ENCODE data around the gene LIME1. TPM values are rescaled to one million over a fixed set of nuclear protein-coding genes. Genes with fewer than 3 reads are reported as not detected.

The LIME1 gene
- total and polyA plus RNA-seq, 9 of the 15 experiments (the other 6 are each of a cell fraction or from before 2014, with no cell fraction given), result 0.11 to 17.1 (median 2.8) TPM; not detected in 2

GRCh38 chr20:63709149-63709527 lies 27.3 kb upstream of the LIME1 start (continued):
- TF ChIP-seq PKNOX1 (IDR thresholded peaks at IDR 0.05) (no peak), ILK (tag; IDR thresholded peaks at IDR 0.05; ENCODE audit: borderline replicate concordance, low read depth) (no peak), HDAC2 (IDR thresholded peaks at IDR 0.05) (no peak)

- peaks cover 13 to 41% of the 10 kb centered on the region in 2 experiments for H3K4me1 ChIP-seq (replicated peaks in 1 of 2; ENCODE audit: control insufficient read depth in 2 of 2, insufficient read depth in 2 of 2, low read length in 2 of 2)
- no peak overlapping the region for H3K4me2 ChIP-seq (ENCODE audit: insufficient read depth, low read length)
- intact Hi-C loops (cut with micrococcal nuclease), result no loop called here
- no peaks in the 10 kb centered on the region for H3K9me1 ChIP-seq (ENCODE audit: control insufficient read depth, insufficient read depth, low read length)
- DNase-seq (ENCODE audit: extremely low read depth in 1 of 4, low spot score in 3 of 4), result peak in 2 of 4 experiments; percentile 2 to 3
- peak overlapping the region in 1 of 2 experiments; percentile 58; a peak in 2 of 4 replicates for H3K9ac ChIP-seq (ENCODE audit: insufficient read depth in 1 of 2, low read depth in 2 of 2, low read length in 2 of 2)
- in situ Hi-C loops (cut with MboI), result loop anchor here (5.0 kb wide), 1 partner anchor 61 kb away; no protein-coding TSS in a partner anchor
- no peaks in the 10 kb centered on the region for H3K27me3 ChIP-seq (ENCODE audit: control insufficient read depth in 2 of 2, insufficient read depth in 2 of 2, low read length in 2 of 2)
- no peak for FAIRE-seq
- BruUV-seq (replicated peaks), result no TSS peak
- 80% methylated on average over 7 of the region's 12 CpGs for WGBS (ENCODE audit: insufficient coverage, low coverage, missing lambda C conversion rate)
- no peak for ATAC-seq
- H4K20me1 ChIP-seq (replicated peaks; ENCODE audit: control insufficient read depth, insufficient read depth, low read length), result peaks cover 17% of the 10 kb centered on the region
- H2AFZ ChIP-seq (ENCODE audit: low read depth, low read length), result no peak overlapping the region
- no peak overlapping the region for H3K4me3 ChIP-seq
- H3K79me2 ChIP-seq (ENCODE audit: control insufficient read depth, insufficient read depth, low read length), result peaks cover 66% of the 10 kb centered on the region
- ChIA-PET POLR2A (interaction anchor here (1.3 kb wide), 1 partner anchor 30 kb away, joined by 3 read pairs; no protein-coding TSS in a partner anchor), CTCF (ENCODE audit: low intra/inter-chr PET ratio) (no interaction called here)
- peaks cover 67% of the 10 kb centered on the region for H3K36me3 ChIP-seq (ENCODE audit: control insufficient read depth, insufficient read depth, low read length)
- peaks cover 11% of the 10 kb centered on the region; the same call in 1 of the 2 replicates for H3K9me3 ChIP-seq (replicated peaks; ENCODE audit: control insufficient read depth, insufficient read depth, low read depth, low read length)
- no peak overlapping the region for H3K27ac ChIP-seq (ENCODE audit: extremely low read depth, low read depth, low read length)
- TF ChIP-seq ZNF175 (CRISPR knock-in tag; IDR thresholded peaks at IDR 0.05; ENCODE audit: low read depth) (no peak), ZNF146 (CRISPR knock-in tag; IDR thresholded peaks at IDR 0.05; ENCODE audit: unreplicated experiment) (no peak), HNRNPH1 (optimal IDR thresholded peaks at IDR 0.05; ENCODE audit: low read depth, low read length) (no peak), ZBTB1 (CRISPR knock-in tag; IDR thresholded peaks at IDR 0.05; ENCODE audit: borderline replicate concordance, low read depth) (no peak), ZNF695 (CRISPR knock-in tag; IDR thresholded peaks at IDR 0.05) (no peak), CUX1 (CRISPR knock-in tag; IDR thresholded peaks at IDR 0.05) (no peak), CEBPG (CRISPR knock-in tag; IDR thresholded peaks at IDR 0.05) (no peak), CEBPG (tag; conservative IDR thresholded peaks at IDR 0.05 in 1 of 2, IDR thresholded peaks at IDR 0.05 in 1 of 2) (no peak), NFXL1 (CRISPR knock-in tag; IDR thresholded peaks at IDR 0.05) (no peak), IRF9 (tag; IDR thresholded peaks at IDR 0.05) (no peak), NCOA2 (IDR thresholded peaks at IDR 0.05; ENCODE audit: partially characterized antibody in 2 of 2) (no peak)
Measured at GRCh38 chr20:63711085-63711645, 25.3 kb upstream of the LIME1 start.
